Activated CD4-positive, alpha-beta T cell treated with anti-CD3 and anti-CD28 coated beads, Interleukin-2, amount 50 U/mL, for 1 hour (primary cell): ENCODE measurements around the gene L3MBTL1.
"Not testable (repeated sequence)": the region's sequence is repeated elsewhere in the genome, so short reads cannot be mapped to it uniquely, and the experiment has no call there.

Experiments used
- DNase-seq: peaks from one replicate; pipeline ENCODE4 v3.0.0-alpha.2; 2020

L3MBTL1 gene

GRCh38 chr20:43507150-43508080 is at the start of gene L3MBTL1:
Gene L3MBTL1, plus strand, starts transcription at chr20:43507697. Its CDS starts 5,807 bp downstream, at chr20:43513504.
- DNase-seq, result no peak

- peak; percentile 3 for DNase-seq
Measured at GRCh38 chr20:43458422-43458924, 49.0 kb upstream of the L3MBTL1 start.

- DNase-seq, result no peak
Measured at GRCh38 chr20:43459022-43459942, 48.2 kb upstream of the L3MBTL1 start.

GRCh38 chr20:43460172-43460829 is 47.2 kb upstream of the L3MBTL1 start:
- no peak for DNase-seq

GRCh38 chr20:43460830-43461200 is 46.7 kb upstream of the L3MBTL1 start:
- no peak for DNase-seq

- DNase-seq, result no peak
Measured at GRCh38 chr20:43461894-43462659, 45.4 kb upstream of the L3MBTL1 start.

GRCh38 chr20:43462660-43463526 is 44.6 kb upstream of the L3MBTL1 start:
- no peak for DNase-seq

- no peak for DNase-seq
Measured at GRCh38 chr20:43463527-43464218, 43.8 kb upstream of the L3MBTL1 start.

- DNase-seq, result no peak
Measured at GRCh38 chr20:43464219-43464790, 43.2 kb upstream of the L3MBTL1 start.

GRCh38 chr20:43465625-43465943 is 41.9 kb upstream of the L3MBTL1 start:
- DNase-seq, result no peak

GRCh38 chr20:43467589-43467988 is 39.9 kb upstream of the L3MBTL1 start:
- no peak for DNase-seq

GRCh38 chr20:43472671-43473380 is 34.7 kb upstream of the L3MBTL1 start:
- DNase-seq, result no peak

- DNase-seq, result no peak
Measured at GRCh38 chr20:43473381-43473704, 34.2 kb upstream of the L3MBTL1 start.

- DNase-seq, result no peak
Measured at GRCh38 chr20:43477193-43477592, 30.3 kb upstream of the L3MBTL1 start.

- no peak for DNase-seq
Measured at GRCh38 chr20:43477619-43478018, 29.9 kb upstream of the L3MBTL1 start.

GRCh38 chr20:43490038-43490437 is 17.5 kb upstream of the L3MBTL1 start:
- no peak for DNase-seq

- DNase-seq, result no peak
Measured at GRCh38 chr20:43492101-43492500, 15.4 kb upstream of the L3MBTL1 start.

GRCh38 chr20:43495388-43495787 is 12.1 kb upstream of the L3MBTL1 start:
- no peak for DNase-seq

- DNase-seq, result not testable (repeated sequence)
Measured at GRCh38 chr20:43502021-43502420, 5.5 kb upstream of the L3MBTL1 start.

GRCh38 chr20:43506238-43506637 is 1.3 kb upstream of the L3MBTL1 start:
- DNase-seq, result no peak
